Effector memory CD4-positive, alpha-beta T cell (primary cell): ENCODE results near the gene THRA.
"Not testable (repeated sequence)": the region's sequence is repeated elsewhere in the genome, so short reads cannot be mapped to it uniquely, and the experiment has no call there.

ENCODE experiments used
- DNase-seq, 3 donors: peaks; one replicate each; pipeline ENCODE4 v3.0.0-alpha.2; 2020
- H3K27ac ChIP-seq: 2 replicates; pipeline ENCODE4 v1.7.0; 2013; ENCODE audit warnings: mild to moderate bottlenecking, low read length, moderate library complexity; ENCODE audit not compliant: insufficient read depth, poor library complexity, severe bottlenecking
- H3K27me3 ChIP-seq: replicated peaks from 2 replicates; pipeline ENCODE4 v1.7.0; 2013; ENCODE audit warnings: mild to moderate bottlenecking, low read length; ENCODE audit not compliant: insufficient read depth, control insufficient read depth, poor library complexity, severe bottlenecking
- H3K36me3 ChIP-seq: 2 replicates; pipeline ENCODE4 v1.7.0; 2013; ENCODE audit warnings: mild to moderate bottlenecking, low read length, moderate library complexity; ENCODE audit not compliant: control insufficient read depth, insufficient read depth
- H3K4me1 ChIP-seq: 2 replicates; pipeline ENCODE4 v1.7.0; 2013; ENCODE audit warnings: low read length, mild to moderate bottlenecking; ENCODE audit not compliant: control insufficient read depth, insufficient read depth, poor library complexity, severe bottlenecking
- H3K4me3 ChIP-seq: 2 replicates; pipeline ENCODE4 v1.7.0; 2013; ENCODE audit warnings: low read length, low read depth, mild to moderate bottlenecking; ENCODE audit not compliant: insufficient read depth, poor library complexity, severe bottlenecking
- H3K9me3 ChIP-seq: 2 replicates; pipeline ENCODE4 v1.7.0; 2013; ENCODE audit warnings: mild to moderate bottlenecking, low read length, moderate library complexity; ENCODE audit not compliant: control insufficient read depth

Gene THRA

DNA sequence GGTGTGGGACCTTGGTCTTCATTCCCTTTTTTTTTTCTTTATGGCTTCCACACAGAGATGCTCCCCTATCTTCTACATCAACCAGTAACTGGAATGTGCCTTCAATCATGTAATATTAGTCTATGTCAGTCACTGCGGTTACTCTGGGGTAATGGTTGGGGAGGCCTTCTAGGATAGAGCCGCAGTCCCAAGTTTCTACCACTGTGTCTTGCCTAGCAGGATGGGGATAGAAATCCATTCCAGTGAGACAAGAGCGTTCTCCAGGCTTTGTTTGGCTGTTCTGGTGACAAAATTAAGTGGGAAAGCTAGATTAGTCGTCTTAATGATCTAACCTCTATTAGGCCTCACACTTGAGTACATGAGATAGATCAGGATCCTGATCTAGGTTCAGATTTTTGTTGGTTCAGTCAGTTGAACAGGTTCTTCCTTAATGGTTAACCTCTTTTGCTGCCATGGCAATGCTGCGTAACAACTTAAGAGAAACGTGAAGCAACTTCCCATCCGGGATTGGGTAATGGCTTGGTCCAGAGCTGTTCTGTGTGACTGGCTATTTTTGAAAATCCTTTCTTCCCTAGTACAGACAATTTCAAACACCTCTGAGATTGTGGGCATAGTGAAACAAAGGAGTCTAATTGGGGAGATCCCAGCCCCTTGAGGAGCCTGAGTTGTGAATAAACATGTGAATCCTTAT lies 67.7 kb downstream of the THRA start:
- H3K9me3 ChIP-seq, result no peaks in the 10 kb centered on the region
- no peak overlapping the region for H3K27ac ChIP-seq
- no peaks in the 10 kb centered on the region for H3K27me3 ChIP-seq
- H3K4me3 ChIP-seq, result no peak overlapping the region
- no peaks in the 10 kb centered on the region for H3K4me1 ChIP-seq
- peaks cover 73% of the 10 kb centered on the region for H3K36me3 ChIP-seq
- DNase-seq, result no peak

DNA sequence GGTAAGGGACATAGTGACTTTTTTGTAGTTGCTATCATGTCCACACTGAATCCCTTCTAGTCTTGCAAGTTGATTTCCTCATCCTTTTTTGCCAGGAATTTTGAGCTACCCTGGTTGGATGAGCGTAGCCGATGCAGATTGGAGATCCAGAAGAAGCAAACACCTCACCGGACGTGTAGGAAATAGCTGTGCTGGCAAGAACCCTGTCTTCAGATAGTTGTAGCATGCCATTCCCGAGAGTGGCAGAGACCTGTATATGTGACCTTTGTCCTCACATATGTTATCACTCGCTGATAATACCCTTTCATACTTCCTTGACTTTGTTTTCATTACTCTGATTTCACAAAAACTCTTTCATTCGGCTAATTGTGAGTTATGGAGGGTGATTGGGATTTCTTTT lies 71.4 kb downstream of the THRA start:
- H3K27me3 ChIP-seq, result no peaks in the 10 kb centered on the region
- H3K4me3 ChIP-seq, result no peak overlapping the region
- DNase-seq, result no peak
- H3K27ac ChIP-seq, result no peak overlapping the region
- peaks cover 68% of the 10 kb centered on the region for H3K36me3 ChIP-seq
- peaks cover 5% of the 10 kb centered on the region for H3K4me1 ChIP-seq
- no peaks in the 10 kb centered on the region for H3K9me3 ChIP-seq

DNA sequence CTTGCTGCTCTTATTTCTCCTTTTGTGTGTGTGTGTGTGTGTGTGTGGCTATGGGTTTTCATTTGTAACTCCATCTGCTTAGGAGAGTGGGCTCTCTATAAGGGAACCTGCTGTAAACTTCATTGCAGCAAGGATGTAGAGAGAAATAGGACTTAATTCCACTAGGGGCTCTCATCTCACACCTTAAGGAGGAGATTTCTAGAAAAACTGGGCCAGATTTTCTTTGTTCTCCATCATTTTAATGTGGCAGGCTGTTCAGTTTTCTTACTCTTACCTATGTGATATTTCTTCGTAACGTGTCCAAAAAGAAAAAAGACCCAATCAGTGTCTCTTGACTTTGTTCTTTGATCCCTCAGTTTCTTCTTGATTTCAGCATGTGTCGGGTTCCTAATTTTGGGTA lies 73.1 kb downstream of the THRA start:
- Histone ChIP-seq H3K36me3 (peaks cover 52% of the 10 kb centered on the region), H3K27ac (no peak overlapping the region), H3K4me3 (no peak overlapping the region), H3K27me3 (no peaks in the 10 kb centered on the region), H3K9me3 (no peaks in the 10 kb centered on the region), H3K4me1 (peaks cover 13% of the 10 kb centered on the region)
- no peak for DNase-seq

DNA sequence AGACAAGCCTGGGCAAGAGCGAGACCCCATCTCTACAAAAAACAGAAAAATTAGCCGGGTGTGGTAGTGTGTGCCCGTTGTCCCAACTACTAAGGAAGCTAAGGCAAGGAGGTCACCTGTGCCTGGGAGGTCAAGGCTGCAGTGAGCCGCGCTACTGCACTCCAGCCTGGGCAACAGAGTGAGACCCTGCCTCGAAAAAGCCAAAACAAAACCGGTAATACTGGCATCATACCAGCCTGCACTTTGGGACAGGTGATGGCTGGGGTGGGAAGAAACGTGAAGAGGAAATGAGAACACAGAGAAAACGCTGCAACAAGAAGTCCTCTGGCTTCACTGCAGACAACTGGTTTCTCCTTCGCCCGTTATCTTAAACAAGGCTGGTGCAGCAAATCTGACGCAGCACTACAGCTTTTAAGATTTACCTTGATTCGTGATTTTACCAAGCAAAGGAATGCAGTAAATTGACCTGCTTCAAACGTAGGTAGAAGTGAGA lies 76.8 kb downstream of the THRA start:
- peak overlapping the region; percentile 82 for H3K4me3 ChIP-seq
- H3K9me3 ChIP-seq, result no peaks in the 10 kb centered on the region
- no peak for DNase-seq
- H3K27me3 ChIP-seq, result no peaks in the 10 kb centered on the region
- H3K36me3 ChIP-seq, result peaks cover 37% of the 10 kb centered on the region
- peaks cover 22% of the 10 kb centered on the region for H3K4me1 ChIP-seq
- peak overlapping the region; percentile 93 for H3K27ac ChIP-seq

DNA sequence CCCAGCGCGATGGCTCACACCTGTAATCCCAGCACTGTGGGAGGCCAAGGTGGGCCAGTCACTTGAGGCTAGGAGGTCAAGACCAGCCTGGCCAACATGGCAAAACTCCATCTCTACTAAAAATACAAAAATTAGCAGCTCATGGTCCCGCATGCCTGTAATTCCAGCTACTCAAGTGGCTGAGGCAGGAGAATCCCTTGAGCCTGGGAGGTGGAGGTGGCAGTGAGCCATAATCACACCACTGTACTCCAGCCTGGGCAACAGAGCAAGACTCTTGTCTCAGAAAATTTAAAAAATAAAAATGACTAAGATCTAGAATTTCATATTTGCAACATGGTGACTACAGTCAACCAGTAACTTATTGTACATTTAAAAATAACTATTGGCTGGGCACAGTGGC lies 80.4 kb downstream of the THRA start:
- H3K27ac ChIP-seq, H3K27me3 ChIP-seq, DNase-seq, H3K9me3 ChIP-seq, H3K4me3 ChIP-seq: not testable (repeated sequence)
- peaks cover 22% of the 10 kb centered on the region for H3K4me1 ChIP-seq
- peaks cover 27% of the 10 kb centered on the region for H3K36me3 ChIP-seq
